ENCODE measurements around the gene BID. TPM values are rescaled to one million over a fixed set of nuclear protein-coding genes. Genes with fewer than 3 reads are reported as not detected.

BID gene
- total RNA-seq, 4 donors from 2014 or later, result 4.6 to 18.3 (median 14.9) TPM

DNA sequence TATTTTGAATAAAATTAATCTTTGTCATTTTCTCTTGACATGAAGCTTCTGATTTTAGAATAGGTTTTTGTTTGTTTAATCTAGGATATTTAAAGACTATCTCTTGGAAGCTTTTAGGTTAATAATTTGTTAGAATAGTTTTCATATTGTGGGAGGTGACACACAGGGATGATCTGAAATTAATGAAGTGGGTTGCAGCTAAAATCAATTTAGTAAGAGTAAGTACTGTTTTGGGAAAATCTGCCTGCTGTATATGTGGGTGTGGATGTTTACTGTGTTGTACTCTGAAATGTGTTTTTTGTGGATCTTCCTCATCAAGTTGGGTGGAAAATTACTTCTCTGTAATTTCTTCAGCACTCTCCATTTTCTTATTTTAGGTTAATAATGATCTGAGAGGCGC lies 67.3 kb downstream of the BID start:
- 89 to 100% methylated on average over 1 of the region's 1 CpG for WGBS, 2 donors
- intact Hi-C loops (cut with DNase I), result no loop called here
- H3K27ac ChIP-seq, result peak overlapping the region; percentile 7 to 59 (median 51)
- no peaks in the 10 kb centered on the region for H3K9me3 ChIP-seq
- DNase-seq, result no peak
- H3K4me1 ChIP-seq, result peaks cover 0 to 9% of the 10 kb centered on the region in 2 donors
- H3K36me3 ChIP-seq, result no peaks in the 10 kb centered on the region
- TF ChIP-seq POLR2A (IDR thresholded peaks at IDR 0.05), result no peak
- TF ChIP-seq, protein P1, sequence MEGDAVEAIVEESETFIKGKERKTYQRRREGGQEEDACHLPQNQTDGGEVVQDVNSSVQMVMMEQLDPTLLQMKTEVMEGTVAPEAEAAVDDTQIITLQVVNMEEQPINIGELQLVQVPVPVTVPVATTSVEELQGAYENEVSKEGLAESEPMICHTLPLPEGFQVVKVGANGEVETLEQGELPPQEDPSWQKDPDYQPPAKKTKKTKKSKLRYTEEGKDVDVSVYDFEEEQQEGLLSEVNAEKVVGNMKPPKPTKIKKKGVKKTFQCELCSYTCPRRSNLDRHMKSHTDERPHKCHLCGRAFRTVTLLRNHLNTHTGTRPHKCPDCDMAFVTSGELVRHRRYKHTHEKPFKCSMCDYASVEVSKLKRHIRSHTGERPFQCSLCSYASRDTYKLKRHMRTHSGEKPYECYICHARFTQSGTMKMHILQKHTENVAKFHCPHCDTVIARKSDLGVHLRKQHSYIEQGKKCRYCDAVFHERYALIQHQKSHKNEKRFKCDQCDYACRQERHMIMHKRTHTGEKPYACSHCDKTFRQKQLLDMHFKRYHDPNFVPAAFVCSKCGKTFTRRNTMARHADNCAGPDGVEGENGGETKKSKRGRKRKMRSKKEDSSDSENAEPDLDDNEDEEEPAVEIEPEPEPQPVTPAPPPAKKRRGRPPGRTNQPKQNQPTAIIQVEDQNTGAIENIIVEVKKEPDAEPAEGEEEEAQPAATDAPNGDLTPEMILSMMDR (IDR thresholded peaks at IDR 0.05), result no peak
- H3K27me3 ChIP-seq, result no peaks in the 10 kb centered on the region
- no peak overlapping the region for H3K4me3 ChIP-seq (replicated peaks in 1 of 3)

DNA sequence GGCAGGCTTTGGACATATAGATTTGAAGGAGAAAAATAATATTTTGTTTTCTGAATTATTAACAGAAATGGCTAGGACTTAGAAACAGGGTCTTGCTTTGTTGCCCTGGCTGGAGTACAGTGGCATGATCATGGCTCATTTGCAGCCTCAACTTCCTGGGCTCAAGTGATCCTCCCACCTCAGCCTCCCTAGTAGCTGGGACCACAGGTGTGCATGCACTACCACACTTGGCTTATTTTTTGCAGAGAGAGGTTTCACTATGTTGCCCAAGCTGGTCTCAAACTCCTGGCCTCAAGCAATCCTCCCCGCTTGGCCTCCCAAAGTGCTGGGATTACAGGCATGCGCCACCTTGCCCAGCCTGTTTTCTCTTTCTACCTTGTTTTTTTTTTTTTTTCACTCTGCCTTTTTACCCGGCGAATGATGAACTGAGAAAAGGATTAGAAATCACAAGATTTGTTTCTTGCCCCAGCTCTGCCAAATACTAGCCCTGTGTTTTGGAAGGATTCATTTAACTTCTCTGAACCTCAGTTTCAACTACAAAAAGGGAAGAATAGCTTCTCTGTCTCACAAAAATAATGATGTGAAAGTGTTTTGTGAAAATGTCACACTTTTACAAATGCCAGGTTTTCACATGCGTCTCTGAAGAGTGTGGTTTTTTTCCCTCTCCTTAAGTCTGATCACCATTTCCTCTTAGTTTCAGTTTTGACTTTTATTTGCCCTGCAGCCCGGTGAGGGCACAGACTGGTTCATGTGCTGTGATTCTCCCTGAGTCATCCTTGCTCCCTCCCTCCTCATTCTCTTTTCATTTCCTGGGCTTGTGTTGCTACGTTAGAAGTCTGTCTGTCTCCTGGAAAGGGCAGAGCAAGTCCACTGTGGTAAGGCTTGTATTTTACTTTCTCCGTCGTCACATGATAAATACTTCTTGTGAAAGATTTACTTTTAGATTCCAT lies 68.0 kb downstream of the BID start:
- peaks cover 0 to 9% of the 10 kb centered on the region in 2 donors for H3K4me1 ChIP-seq
- H3K4me3 ChIP-seq (replicated peaks in 1 of 3), result no peak overlapping the region
- H3K9me3 ChIP-seq, result no peaks in the 10 kb centered on the region
- intact Hi-C loops (cut with DNase I), result no loop called here
- no peaks in the 10 kb centered on the region for H3K27me3 ChIP-seq
- no peaks in the 10 kb centered on the region for H3K36me3 ChIP-seq
- TF ChIP-seq, protein P1 (IDR thresholded peaks at IDR 0.05), result no peak
- TF ChIP-seq POLR2A (IDR thresholded peaks at IDR 0.05), result no peak
- peak; percentile 25 to 40 for DNase-seq
- 63 to 67% methylated on average over 9 of the region's 9 CpGs for WGBS, 2 donors
- peak overlapping the region; percentile 4 to 59 (median 51) for H3K27ac ChIP-seq

DNA sequence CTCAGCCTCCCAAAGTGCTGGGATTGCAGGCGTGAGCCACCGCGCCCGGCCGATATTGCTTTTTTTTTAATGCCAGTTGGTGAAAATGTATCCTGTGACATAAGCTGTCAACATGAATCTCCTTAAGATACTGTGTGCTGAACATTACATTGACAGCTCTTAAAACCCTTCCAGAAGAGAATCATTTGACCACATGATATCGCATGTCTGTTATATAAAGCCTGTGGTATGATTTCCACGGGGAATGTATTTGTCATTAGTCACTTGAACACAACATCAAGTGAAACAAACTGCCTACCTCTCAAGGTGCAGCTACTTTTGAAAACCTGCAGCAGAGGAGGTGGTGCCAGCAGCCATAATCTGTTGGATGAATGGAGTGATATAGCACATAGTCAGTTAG lies 68.7 kb downstream of the BID start:
- no peak for TF ChIP-seq POLR2A (IDR thresholded peaks at IDR 0.05)
- TF ChIP-seq, protein P1 (IDR thresholded peaks at IDR 0.05), result no peak
- H3K4me3 ChIP-seq (replicated peaks in 1 of 3), result no peak overlapping the region
- intact Hi-C loops (cut with DNase I), result no loop called here
- WGBS, 2 donors, result 96 to 98% methylated on average over 7 of the region's 7 CpGs
- H3K27me3 ChIP-seq, result no peaks in the 10 kb centered on the region
- peak overlapping the region in 1 of 3 donors; percentile 59 for H3K27ac ChIP-seq
- no peaks in the 10 kb centered on the region for H3K9me3 ChIP-seq
- H3K4me1 ChIP-seq, result peaks cover 0 to 9% of the 10 kb centered on the region in 2 donors
- H3K36me3 ChIP-seq, result no peaks in the 10 kb centered on the region
- DNase-seq, result no peak

DNA sequence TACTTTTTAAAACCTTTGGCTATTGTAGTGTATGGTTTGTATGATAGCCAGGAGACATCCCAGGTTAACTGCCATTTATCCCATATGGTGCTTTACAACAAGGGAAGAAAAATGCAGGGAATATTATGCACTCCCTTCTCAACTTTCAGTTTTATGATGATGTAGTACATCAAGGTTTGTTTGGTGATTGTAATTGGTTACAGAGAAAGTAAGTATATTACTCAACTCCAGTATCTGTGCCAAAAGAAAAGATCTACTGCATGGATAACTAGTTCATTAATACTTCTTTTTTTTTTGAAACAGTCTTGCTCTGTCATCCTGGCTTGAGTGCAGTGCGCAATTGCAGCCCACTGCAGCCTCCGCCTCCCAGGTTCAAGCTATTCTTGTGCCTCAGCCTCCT lies 70.5 kb downstream of the BID start:
- Histone ChIP-seq H3K36me3 (no peaks in the 10 kb centered on the region), H3K4me1 (peaks cover 0 to 9% of the 10 kb centered on the region in 2 donors), H3K4me3 (replicated peaks in 1 of 3) (no peak overlapping the region), H3K9me3 (no peaks in the 10 kb centered on the region), H3K27me3 (no peaks in the 10 kb centered on the region), H3K27ac (no peak overlapping the region)
- TF ChIP-seq, protein P1 (IDR thresholded peaks at IDR 0.05), result no peak
- no peak for TF ChIP-seq POLR2A (IDR thresholded peaks at IDR 0.05)
- intact Hi-C loops (cut with DNase I), result no loop called here
- 98 to 100% methylated on average over 2 of the region's 2 CpGs for WGBS, 2 donors
- no peak for DNase-seq

DNA sequence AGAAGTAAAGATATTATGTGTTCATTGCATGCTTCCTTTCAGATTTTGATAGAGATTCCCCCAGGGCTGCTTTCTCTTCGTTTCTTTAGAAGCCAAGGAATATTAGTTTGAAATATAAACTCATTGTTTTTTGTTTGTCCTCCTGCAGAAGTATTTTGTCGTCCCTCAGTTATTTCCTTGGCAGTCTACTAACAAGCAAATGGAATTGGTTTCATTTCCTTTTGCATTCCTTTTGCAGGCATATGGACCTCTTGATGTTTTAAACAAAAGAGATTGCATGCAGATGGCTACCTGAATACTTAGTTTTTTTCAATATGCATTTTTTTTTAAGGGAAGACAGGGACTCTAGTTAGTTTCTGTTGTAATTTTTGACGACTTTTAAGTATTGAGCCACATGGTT lies 73.5 kb downstream of the BID start:
- TF ChIP-seq POLR2A (IDR thresholded peaks at IDR 0.05), result no peak
- TF ChIP-seq, protein P1 (IDR thresholded peaks at IDR 0.05), result no peak
- H3K27ac ChIP-seq, result no peak overlapping the region

More for the DNA sequence above, 73.5 kb downstream of the BID start:
- WGBS, 2 donors, result 39 to 42% methylated on average over 3 of the region's 3 CpGs
- no peak for DNase-seq
- H3K9me3 ChIP-seq, result no peaks in the 10 kb centered on the region
- intact Hi-C loops (cut with DNase I), result no loop called here
- no peaks in the 10 kb centered on the region for H3K27me3 ChIP-seq
- no peaks in the 10 kb centered on the region for H3K36me3 ChIP-seq
- H3K4me3 ChIP-seq (replicated peaks in 1 of 3), result no peak overlapping the region
- H3K4me1 ChIP-seq, result no peaks in the 10 kb centered on the region
